ENCODE results near the gene TOX3. TPM values are rescaled to one million over a fixed set of nuclear protein-coding genes. Genes with fewer than 3 reads are reported as not detected.
A peak's percentile ranks its signal among the peaks of the same experiment; 100 is the strongest.

Gene TOX3
- total RNA-seq, 1 experiment from 2014 or later: 20.2 TPM

- H2BK5ac ChIP-seq (ENCODE audit: insufficient read length, low read length): no peak overlapping the region
- WGBS (ENCODE audit: extremely low coverage, insufficient read length, low lambda C conversion rate): no CpG with 5 or more reads among the region's 11 CpGs
- no peak overlapping the region for H3K56ac ChIP-seq (ENCODE audit: insufficient read length, low read depth, low read length)
- H3K4me2 ChIP-seq (ENCODE audit: insufficient read depth, insufficient read length, low read length): no peak overlapping the region
- no peak overlapping the region for H3K18ac ChIP-seq (ENCODE audit: insufficient read length, low read depth, low read length)
- no peak for DNase-seq
- H3K4ac ChIP-seq (ENCODE audit: low read depth, low read length): no peak overlapping the region
- H3K27me3 ChIP-seq (ENCODE audit: insufficient read depth, low read length): no peaks in the 10 kb centered on the region; the same call in 1 of the 2 replicates
- no peak overlapping the region for H4K5ac ChIP-seq (ENCODE audit: insufficient read length, low read depth, low read length)
- no peak overlapping the region for H2BK15ac ChIP-seq (ENCODE audit: low read depth, low read length)
- H2AFZ ChIP-seq (ENCODE audit: low read length): no peak overlapping the region
- H3K9me3 ChIP-seq (ENCODE audit: control insufficient read depth, low read depth, low read length): no peaks in the 10 kb centered on the region
- no peak overlapping the region for H3K27ac ChIP-seq (ENCODE audit: insufficient read length, low read depth, low read length)
- H3T11ph ChIP-seq (ENCODE audit: low read length): no peak overlapping the region
- no peak for TF ChIP-seq CTCF (conservative IDR thresholded peaks at IDR 0.05)
- H3K14ac ChIP-seq (ENCODE audit: insufficient read depth, low read length): no peak overlapping the region
- no peak overlapping the region for H2BK12ac ChIP-seq (ENCODE audit: insufficient read length, low read depth, low read length)
- no peak overlapping the region for H2BK20ac ChIP-seq (ENCODE audit: low read depth, low read length, poor library complexity, severe bottlenecking)
- no peak overlapping the region for H2BK120ac ChIP-seq (ENCODE audit: low read depth, low read length, poor library complexity, severe bottlenecking)
- Mint-ChIP-seq H3K4me3 (no peak overlapping the region), H3K27ac (peak overlapping the region; percentile 27 to 85 (median 50); a peak in 4 of 7 replicates), H3K36me3 (ENCODE audit: insufficient read depth in 1 of 3, low read depth in 3 of 3) (peaks cover 38 to 51% (median 46%) of the 10 kb centered on the region in 3 experiments), H3K9me3 (peaks cover 8 to 11% of the 10 kb centered on the region in 2 experiments), H3K27me3 (ENCODE audit: low read depth) (no peaks in the 10 kb centered on the region), H3K4me1 (peaks cover 16 to 20% of the 10 kb centered on the region in 2 experiments)
- H4K91ac ChIP-seq (ENCODE audit: insufficient read length, low read depth, low read length): no peak overlapping the region
- H3K4me1 ChIP-seq (ENCODE audit: insufficient read depth, low read length): peaks cover 4% of the 10 kb centered on the region; the same call in 1 of the 2 replicates
- no peaks in the 10 kb centered on the region for H3K79me2 ChIP-seq (ENCODE audit: insufficient read depth, low read length)
- no peaks in the 10 kb centered on the region for H4K20me1 ChIP-seq (ENCODE audit: control insufficient read depth, insufficient read depth, insufficient read length)
- no peak overlapping the region for H2AK5ac ChIP-seq (ENCODE audit: insufficient read length, low read length)
- H3K79me1 ChIP-seq (ENCODE audit: insufficient read depth, low read depth, low read length, poor library complexity, severe bottlenecking): no peaks in the 10 kb centered on the region
- no peak overlapping the region for H4K8ac ChIP-seq (replicated peaks; ENCODE audit: insufficient read length, low read depth, low read length)
- H3K9ac ChIP-seq (ENCODE audit: extremely low read depth, insufficient read length, low read length): no peak overlapping the region
- no peak overlapping the region for H3K23ac ChIP-seq (ENCODE audit: insufficient read length, low read depth, low read length)
- no peaks in the 10 kb centered on the region for H3K23me2 ChIP-seq (ENCODE audit: insufficient read length, low read depth, low read length, poor library complexity, severe bottlenecking)
Measured at GRCh38 chr16:52439171-52439701, 107.7 kb downstream of the TOX3 start.

All from H9 (cell line).